ENCODE data around the gene ODAD4.

GRCh38 chr17:41935641-41936040 is 5.2 kb downstream of the ODAD4 start:
- TF ChIP-seq POLR2AphosphoS5 (IDR thresholded peaks at IDR 0.05; ENCODE audit: low read depth, low read length) (no peak), CTCF (IDR thresholded peaks at IDR 0.05; ENCODE audit: control extremely low read depth in 1 of 3, insufficient read depth in 1 of 3, low read depth in 1 of 3, low read length in 3 of 3) (no peak), EP300 (IDR thresholded peaks at IDR 0.05; ENCODE audit: borderline replicate concordance in 1 of 2, low read depth in 2 of 2, low read length in 2 of 2) (no peak), POLR2A (IDR thresholded peaks at IDR 0.05; ENCODE audit: control extremely low read depth in 1 of 2, low read depth in 2 of 2, low read length in 2 of 2) (no peak), TAF7 (optimal IDR thresholded peaks at IDR 0.05; ENCODE audit: borderline replicate concordance, low read depth, low read length) (no peak), CEBPB (IDR thresholded peaks at IDR 0.05; ENCODE audit: low read depth, low read length) (no peak), TAF1 (IDR thresholded peaks at IDR 0.05; ENCODE audit: low read depth, low read length) (no peak), EZH2 (IDR thresholded peaks at IDR 0.05; ENCODE audit: low read depth, low read length, severe bottlenecking) (no peak), GABPA (IDR thresholded peaks at IDR 0.05; ENCODE audit: borderline replicate concordance, insufficient read depth, low read length) (no peak), JUND (IDR thresholded peaks at IDR 0.05; ENCODE audit: low read length) (no peak), FOSL1 (IDR thresholded peaks at IDR 0.05; ENCODE audit: insufficient read depth, low read depth, low read length) (no peak), MAX (IDR thresholded peaks at IDR 0.05) (no peak)
- TF ChIP-seq, protein P1, sequence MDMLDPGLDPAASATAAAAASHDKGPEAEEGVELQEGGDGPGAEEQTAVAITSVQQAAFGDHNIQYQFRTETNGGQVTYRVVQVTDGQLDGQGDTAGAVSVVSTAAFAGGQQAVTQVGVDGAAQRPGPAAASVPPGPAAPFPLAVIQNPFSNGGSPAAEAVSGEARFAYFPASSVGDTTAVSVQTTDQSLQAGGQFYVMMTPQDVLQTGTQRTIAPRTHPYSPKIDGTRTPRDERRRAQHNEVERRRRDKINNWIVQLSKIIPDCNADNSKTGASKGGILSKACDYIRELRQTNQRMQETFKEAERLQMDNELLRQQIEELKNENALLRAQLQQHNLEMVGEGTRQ (IDR thresholded peaks at IDR 0.05; ENCODE audit: low read length), result no peak

Measured in H1 (cell line).